Endothelial cell of umbilical vein (primary cell): ENCODE results near the gene SHROOM2. TPM values are rescaled to one million over a fixed set of nuclear protein-coding genes. Genes with fewer than 3 reads are reported as not detected.

Experiments
- BruUV-seq: library from RNA; stranded (reverse); fragments of 400-500 nt; replicated peaks from 2 replicates; lab custom pipeline; 2021; lab: Mats Ljungman, UMichigan
- CTCF ChIA-PET: fragments of 300-600, 350-600 bp; sonication (Branson Sonifier 250); formaldehyde crosslinking; loops from one replicate; lab custom pipeline; 2021; ENCODE audit warnings: antibody characterized with exemption, inconsistent platforms; lab: Charles Lee
- POLR2A ChIA-PET: fragments of 300-600, 350-600 bp; sonication (Branson Sonifier 250); formaldehyde crosslinking; loops from one replicate; lab custom pipeline; 2021; ENCODE audit warnings: antibody characterized with exemption, inconsistent platforms; lab: Charles Lee
- DNase-seq: peaks from one replicate; pipeline ENCODE4 v3.0.0-alpha.2; 2011; ENCODE audit warnings: low read depth, low spot score
- FAIRE-seq: peaks from 2 replicates; lab custom pipeline; 2011; peaks lifted over from hg19 to GRCh38; lab: Jason Lieb, UNC
- H2AFZ ChIP-seq: 2 replicates; pipeline ENCODE4 v1.6.0; 2012; ENCODE audit warnings: low read depth, low read length, control low read depth, inconsistent platforms
- H3K27ac ChIP-seq: 2 replicates; pipeline ENCODE4 v1.5.1; 2011; ENCODE audit warnings: low read depth, mild to moderate bottlenecking, control low read depth, low read length, moderate library complexity; ENCODE audit not compliant: insufficient read depth
- H3K27me3 ChIP-seq, 2 experiments: 2 replicates each; pipeline versions ENCODE4 v1.6.0 to v1.6.1; 2011; ENCODE audit warnings: low read length in 2 of 2, mixed read lengths in 1 of 2; ENCODE audit not compliant: control insufficient read depth in 2 of 2, insufficient read depth in 2 of 2
- H3K36me3 ChIP-seq, 2 experiments: 2 replicates in 1 of 2; 3 replicates in 1 of 2; pipeline ENCODE4 v1.5.1; 2011; ENCODE audit warnings: low read length in 2 of 2, mild to moderate bottlenecking in 1 of 2, moderate library complexity in 1 of 2; ENCODE audit not compliant: control insufficient read depth in 2 of 2, insufficient read depth in 2 of 2; ENCODE audit errors: extremely low read depth in 1 of 2
- H3K4me1 ChIP-seq: 3 replicates; pipeline ENCODE4 v1.5.1; 2011; ENCODE audit warnings: mild to moderate bottlenecking, low read length; ENCODE audit not compliant: control insufficient read depth, insufficient read depth; ENCODE audit errors: extremely low read depth
- H3K4me2 ChIP-seq: 2 replicates; pipeline ENCODE4 v1.6.1; 2011; ENCODE audit warnings: low read length, control low read depth, mixed read lengths; ENCODE audit not compliant: insufficient read depth
- H3K4me3 ChIP-seq, 3 experiments: fragments of 200-600 bp in 1 of 3; sonication (generic), shearing (Covaris generic) in 1 of 3; replicated peaks in 1 of 3; 2 replicates each; pipeline ENCODE4 v1.5.1; 2011 to 2016; ENCODE audit warnings: control low read depth in 3 of 3, low read length in 3 of 3, mild to moderate bottlenecking in 2 of 3, inconsistent platforms in 1 of 3, low read depth in 1 of 3, moderate library complexity in 1 of 3; ENCODE audit not compliant: insufficient read depth in 1 of 3
- H3K79me2 ChIP-seq: 2 replicates; pipeline ENCODE4 v1.6.0; 2012; ENCODE audit warnings: low read length, inconsistent platforms; ENCODE audit not compliant: control insufficient read depth, insufficient read depth
- H3K9ac ChIP-seq: replicated peaks from 2 replicates; pipeline ENCODE3; 2011; ENCODE audit warnings: low read length, control low read depth; ENCODE audit not compliant: insufficient read depth; ENCODE audit errors: extremely low read depth
- H3K9me1 ChIP-seq: replicated peaks from 3 replicates; pipeline ENCODE4 v1.6.0; 2011; ENCODE audit warnings: mild to moderate bottlenecking, low read length; ENCODE audit not compliant: control insufficient read depth, insufficient read depth; ENCODE audit errors: extremely low read depth
- H3K9me3 ChIP-seq: replicated peaks from 2 replicates; pipeline ENCODE4 v1.5.1; 2012; ENCODE audit warnings: low read length, inconsistent platforms; ENCODE audit not compliant: control insufficient read depth, insufficient read depth
- H4K20me1 ChIP-seq: replicated peaks from 2 replicates; pipeline ENCODE3; 2011; ENCODE audit warnings: mild to moderate bottlenecking, low read length; ENCODE audit not compliant: control insufficient read depth, insufficient read depth; ENCODE audit errors: extremely low read depth
- CTCF ChIP-seq, 2 donors: IDR thresholded peaks; 1 replicate in 1 of 2; 2 replicates in 1 of 2; pipeline ENCODE4 v1.5.1; 2011; ENCODE audit warnings: low read length in 2 of 2, mild to moderate bottlenecking in 2 of 2, moderate library complexity in 2 of 2, control low read depth in 1 of 2, inconsistent platforms in 1 of 2, low read depth in 1 of 2; ENCODE audit not compliant: insufficient read depth in 1 of 2; ENCODE audit errors: extremely low read depth in 1 of 2
- GATA2 ChIP-seq: IDR thresholded peaks from 2 replicates; pipeline ENCODE4 v1.7.0; 2011; ENCODE audit warnings: low read depth, mild to moderate bottlenecking, moderate library complexity, mixed read lengths, low read length; ENCODE audit not compliant: insufficient read length, insufficient read depth
- JUN ChIP-seq: IDR thresholded peaks from 2 replicates; pipeline ENCODE4 v1.6.1; 2011; ENCODE audit warnings: borderline replicate concordance, low read depth; ENCODE audit not compliant: insufficient read length, insufficient read depth
- MAX ChIP-seq: IDR thresholded peaks from 2 replicates; pipeline ENCODE4 v1.6.1; 2011; ENCODE audit not compliant: insufficient read depth, insufficient read length
- MYC ChIP-seq: IDR thresholded peaks from one replicate; pipeline ENCODE4 v1.6.1; 2011; ENCODE audit warnings: mild to moderate bottlenecking, low read depth, low read length
- POLR2A ChIP-seq: IDR thresholded peaks from 2 replicates; pipeline ENCODE4 v1.6.1; 2012; ENCODE audit warnings: low read depth, mild to moderate bottlenecking, control low read depth, low read length
- POLR2AphosphoS5 ChIP-seq: IDR thresholded peaks from 2 replicates; pipeline ENCODE4 v1.6.1; 2012; ENCODE audit warnings: low read depth, mild to moderate bottlenecking, control low read depth, low read length, moderate library complexity; ENCODE audit not compliant: insufficient read depth
- dilution Hi-C: fragments of 300-500 bp; cut with MboI; formaldehyde crosslinking; loops from one replicate; pipeline ENCODE4 v1.15.0; 2019; ENCODE audit warnings: low sequenced_read_pairs; ENCODE audit not compliant: extremely low pct_ligation_motif_present
- intact Hi-C: fragments of 100-400 bp; cut with micrococcal nuclease; formaldehyde crosslinking; loops from one replicate; pipeline ENCODE4 v1.10.0; 2022
- polyA plus RNA-seq, 4 experiments: library from polyadenylated mRNA; depleted of rRNA in 3 of 4; stranded (reverse) in 3 of 4; unstranded in 1 of 4; fragments of >200 nt; gene quantifications; 2 replicates each; pipeline versions ENCODE4 v1.2.1 to v1.2.3, GENCODE V29; 2011 to 2012; ENCODE audit warnings: missing spikeins in 1 of 4
- total RNA-seq: library from RNA; stranded (reverse); gene quantifications from 2 replicates; pipeline ENCODE4 v1.2.3, GENCODE V29; 2021

SHROOM2 gene
- total and polyA plus RNA-seq, 2 donors (not counting 3 experiments of a cell fraction or from before 2014, with no cell fraction given): 3.7 to 11.8 TPM

- dilution Hi-C loops (no loop called here), intact Hi-C loops (no loop called here)
- Histone ChIP-seq H3K9me3 (no peaks in the 10 kb centered on the region), H3K4me2 (no peak overlapping the region), H3K79me2 (no peaks in the 10 kb centered on the region), H3K4me1 (peaks cover 17% of the 10 kb centered on the region), H3K27ac (no peak overlapping the region), H3K4me3 (no peak overlapping the region), H3K27me3 (no peaks in the 10 kb centered on the region), H3K9ac (no peak overlapping the region), H4K20me1 (no peaks in the 10 kb centered on the region), H3K36me3 (no peaks in the 10 kb centered on the region), H3K9me1 (no peaks in the 10 kb centered on the region), H2AFZ (no peak overlapping the region)
- TF ChIP-seq GATA2 (no peak), POLR2AphosphoS5 (no peak), MAX (no peak), CTCF (IDR thresholded peaks at IDR 0.05; ENCODE audit: extremely low read depth in 1 of 2, insufficient read depth in 1 of 2, low read depth in 1 of 2, low read length in 2 of 2) (no peak), POLR2A (no peak), MYC (no peak), JUN (no peak)
- DNase-seq: no peak
- BruUV-seq: no TSS peak
- CTCF ChIA-PET: no interaction called here
- no peak for FAIRE-seq
- POLR2A ChIA-PET: no interaction called here
These were observed 116.9 kb downstream of the SHROOM2 start for GRCh38 chrX:9903146-9903545.
